Astrocyte (in vitro differentiated cells and primary cell): ENCODE results near the gene ARHGEF11.

Experiments
- EZH2 ChIP-seq: IDR thresholded peaks from 2 replicates; pipeline ENCODE4 v1.6.1; 2012; ENCODE audit warnings: mild to moderate bottlenecking, low read length, inconsistent platforms; ENCODE audit not compliant: insufficient read depth
- TF ChIP-seq, protein P1 (sequence below): IDR thresholded peaks from 2 replicates; pipeline ENCODE4 v1.5.1; 2011; ENCODE audit warnings: low read depth, mild to moderate bottlenecking, inconsistent platforms, low read length, moderate library complexity; ENCODE audit not compliant: insufficient read depth

DNA sequence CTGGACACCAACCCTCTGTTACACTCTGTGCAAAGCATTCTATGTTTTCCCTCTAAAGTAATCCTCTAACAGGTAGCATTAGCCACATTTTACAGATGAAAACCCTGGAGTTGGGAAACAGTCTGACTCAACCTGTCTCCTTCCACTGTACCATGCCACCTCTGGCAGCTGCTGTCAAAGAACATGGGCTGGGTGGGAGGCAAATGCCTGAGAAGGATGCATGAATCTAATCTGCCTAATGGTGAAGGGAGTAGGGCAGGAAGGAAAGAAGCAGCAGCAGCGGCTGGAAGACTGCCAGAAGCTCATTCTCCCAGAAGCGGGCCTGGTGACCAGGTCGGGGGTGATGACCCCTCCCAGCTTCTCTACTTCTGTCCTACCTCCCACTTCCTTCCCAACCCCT, 103.4 kb downstream of the ARHGEF11 start:
- TF ChIP-seq, protein P1, sequence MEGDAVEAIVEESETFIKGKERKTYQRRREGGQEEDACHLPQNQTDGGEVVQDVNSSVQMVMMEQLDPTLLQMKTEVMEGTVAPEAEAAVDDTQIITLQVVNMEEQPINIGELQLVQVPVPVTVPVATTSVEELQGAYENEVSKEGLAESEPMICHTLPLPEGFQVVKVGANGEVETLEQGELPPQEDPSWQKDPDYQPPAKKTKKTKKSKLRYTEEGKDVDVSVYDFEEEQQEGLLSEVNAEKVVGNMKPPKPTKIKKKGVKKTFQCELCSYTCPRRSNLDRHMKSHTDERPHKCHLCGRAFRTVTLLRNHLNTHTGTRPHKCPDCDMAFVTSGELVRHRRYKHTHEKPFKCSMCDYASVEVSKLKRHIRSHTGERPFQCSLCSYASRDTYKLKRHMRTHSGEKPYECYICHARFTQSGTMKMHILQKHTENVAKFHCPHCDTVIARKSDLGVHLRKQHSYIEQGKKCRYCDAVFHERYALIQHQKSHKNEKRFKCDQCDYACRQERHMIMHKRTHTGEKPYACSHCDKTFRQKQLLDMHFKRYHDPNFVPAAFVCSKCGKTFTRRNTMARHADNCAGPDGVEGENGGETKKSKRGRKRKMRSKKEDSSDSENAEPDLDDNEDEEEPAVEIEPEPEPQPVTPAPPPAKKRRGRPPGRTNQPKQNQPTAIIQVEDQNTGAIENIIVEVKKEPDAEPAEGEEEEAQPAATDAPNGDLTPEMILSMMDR: no peak
- TF ChIP-seq EZH2: no peak
